IMR-90 (cell line): ENCODE measurements around the gene CA9. TPM values are rescaled to one million over a fixed set of nuclear protein-coding genes. Genes with fewer than 3 reads are reported as not detected.
"Not testable (repeated sequence)": the region's sequence is repeated elsewhere in the genome, so short reads cannot be mapped to it uniquely, and the experiment has no call there.

ENCODE experiments used
- ATAC-seq: fragments of 200-7000 bp; cut with Tn5 transposase; 2 replicates; pipeline ENCODE4 v1.9.1; 2020; ENCODE audit warnings: low read depth, mild to moderate bottlenecking, moderate library complexity
- BruUV-seq: library from RNA; stranded (reverse); fragments of 400-500 nt; replicated peaks from 2 replicates; lab custom pipeline; 2021; lab: Mats Ljungman, UMichigan
- CTCF ChIA-PET: fragments of 300-600 bp; formaldehyde crosslinking; extraction: SDS; loops from one replicate; lab custom pipeline; 2021; ENCODE audit warnings: antibody characterized with exemption; lab: Yijun Ruan, JAX
- POLR2A ChIA-PET: fragments of 300-600 bp; sonication (Branson Sonifier 250); formaldehyde crosslinking; loops from one replicate; lab custom pipeline; 2022; ENCODE audit warnings: antibody characterized with exemption; ENCODE audit not compliant: unreplicated experiment; lab: Charles Lee
- DNase-seq: peaks from one replicate; pipeline ENCODE4 v3.0.0; 2013
- H2AFZ ChIP-seq: replicated peaks from 2 replicates; pipeline ENCODE3; 2013; ENCODE audit warnings: low read length, mild to moderate bottlenecking; ENCODE audit not compliant: poor library complexity
- H2AK5ac ChIP-seq: 2 replicates; pipeline ENCODE4 v1.6.1; 2013; ENCODE audit warnings: low read depth, low read length, inconsistent platforms
- H2AK9ac ChIP-seq: replicated peaks from 2 replicates; pipeline ENCODE3; 2013; ENCODE audit warnings: mild to moderate bottlenecking, low read depth, low read length, moderate library complexity; ENCODE audit not compliant: poor library complexity
- H2BK120ac ChIP-seq: 2 replicates; pipeline ENCODE4 v1.6.1; 2013; ENCODE audit warnings: low read depth, low read length, inconsistent platforms
- H2BK15ac ChIP-seq: 3 replicates; pipeline ENCODE4 v1.6.1; 2013; ENCODE audit warnings: low read depth, low read length, inconsistent platforms
- H2BK20ac ChIP-seq: 2 replicates; pipeline ENCODE4 v1.6.1; 2013; ENCODE audit warnings: low read depth, mild to moderate bottlenecking, inconsistent platforms, low read length, moderate library complexity
- H2BK5ac ChIP-seq: 2 replicates; pipeline ENCODE4 v1.6.1; 2013; ENCODE audit warnings: mild to moderate bottlenecking, low read depth, low read length, inconsistent platforms; ENCODE audit not compliant: poor library complexity, severe bottlenecking
- H3K14ac ChIP-seq: replicated peaks from 2 replicates; pipeline ENCODE4 v1.6.1; 2013; ENCODE audit warnings: low read depth, low read length, inconsistent platforms
- H3K18ac ChIP-seq: 2 replicates; pipeline ENCODE4 v1.6.1; 2013; ENCODE audit warnings: low read depth, low read length, control low read depth
- H3K23ac ChIP-seq: 2 replicates; pipeline ENCODE4 v1.6.1; 2013; ENCODE audit warnings: low read depth, low read length, inconsistent platforms
- H3K27ac ChIP-seq: 2 replicates; pipeline ENCODE4 v1.5.1; 2013; ENCODE audit warnings: mild to moderate bottlenecking, control low read depth, low read length; ENCODE audit not compliant: insufficient read depth
- H3K27me3 ChIP-seq: 2 replicates; pipeline ENCODE4 v1.6.1; 2013; ENCODE audit warnings: low read length; ENCODE audit not compliant: control insufficient read depth, insufficient read depth
- H3K36me3 ChIP-seq: 2 replicates; pipeline ENCODE4 v1.6.1; 2013; ENCODE audit warnings: low read length, mixed read lengths; ENCODE audit not compliant: control insufficient read depth, insufficient read depth
- H3K4ac ChIP-seq: 2 replicates; pipeline ENCODE4 v1.6.1; 2013; ENCODE audit warnings: low read depth, low read length, inconsistent platforms
- H3K4me1 ChIP-seq: 2 replicates; pipeline ENCODE4 v1.6.1; 2013; ENCODE audit warnings: low read length, mixed read lengths; ENCODE audit not compliant: control insufficient read depth, insufficient read depth
- H3K4me2 ChIP-seq: 2 replicates; pipeline ENCODE4 v1.6.1; 2013; ENCODE audit warnings: low read depth, mild to moderate bottlenecking, control low read depth, low read length, moderate library complexity
- H3K4me3 ChIP-seq: 2 replicates; pipeline ENCODE4 v1.5.1; 2013; ENCODE audit warnings: low read depth, mild to moderate bottlenecking, control low read depth, low read length, moderate library complexity; ENCODE audit not compliant: insufficient read depth
- H3K56ac ChIP-seq: 2 replicates; pipeline ENCODE4 v1.6.1; 2013; ENCODE audit warnings: low read length, inconsistent platforms; ENCODE audit not compliant: insufficient read depth; ENCODE audit errors: extremely low read depth
- H3K79me1 ChIP-seq, 2 experiments: 2 replicates each; pipeline ENCODE4 v1.6.1; 2013; ENCODE audit warnings: low read length in 2 of 2, inconsistent platforms in 1 of 2, low read depth in 1 of 2
- H3K9ac ChIP-seq: 2 replicates; pipeline ENCODE4 v1.6.1; 2013; ENCODE audit warnings: low read depth, low read length, control low read depth
- H3K9me1 ChIP-seq: 2 replicates; pipeline ENCODE4 v1.6.1; 2013; ENCODE audit warnings: low read length, inconsistent platforms; ENCODE audit not compliant: insufficient read depth
- H3K9me3 ChIP-seq: 2 replicates; pipeline ENCODE4 v1.6.1; 2013; ENCODE audit warnings: low read length; ENCODE audit not compliant: control insufficient read depth, insufficient read depth
- H4K20me1 ChIP-seq: 2 replicates; pipeline ENCODE4 v1.6.1; 2013; ENCODE audit warnings: low read length, inconsistent platforms; ENCODE audit not compliant: insufficient read depth
- H4K5ac ChIP-seq: 2 replicates; pipeline ENCODE4 v1.6.1; 2013; ENCODE audit warnings: mild to moderate bottlenecking, low read depth, low read length, control low read depth
- H4K8ac ChIP-seq, 2 experiments: 2 replicates each; pipeline ENCODE4 v1.6.1; 2013; ENCODE audit warnings: low read depth in 2 of 2, low read length in 2 of 2, control low read depth in 1 of 2, inconsistent platforms in 1 of 2
- H4K91ac ChIP-seq: 2 replicates; pipeline ENCODE4 v1.6.1; 2013; ENCODE audit warnings: low read depth, low read length, inconsistent platforms; ENCODE audit not compliant: insufficient read depth
- WGBS, 2 experiments: methylation state at CpG; one replicate each; pipeline versions ENCODE4 v1.1.5 to v1.1.7; 2013; ENCODE audit warnings: missing lambda C conversion rate in 2 of 2; ENCODE audit not compliant: insufficient read length in 1 of 2; ENCODE audit errors: extremely low coverage in 2 of 2; 5-methylcytosine and 5-hydroxymethylcytosine counted together
- dilution Hi-C: fragments of 300-500 bp; cut with HindIII; formaldehyde crosslinking; loops from one replicate; pipeline ENCODE4 v1.14.3; 2018; ENCODE audit warnings: low sequenced_read_pairs; ENCODE audit not compliant: unreplicated experiment
- in situ Hi-C: fragments of 300-500 bp; cut with MboI; formaldehyde crosslinking; loops from 3 replicates; pipeline ENCODE4 v1.14.3; 2019; ENCODE audit warnings: low sequenced_read_pairs, inconsistent platforms, mixed read lengths
- intact Hi-C: fragments of 100-400 bp; cut with micrococcal nuclease; formaldehyde crosslinking; loops from 2 replicates; pipeline ENCODE4 v1.10.0; 2022
- polyA plus RNA-seq, 3 experiments: library from polyadenylated mRNA; depleted of rRNA; stranded (reverse); fragments of >200 nt; gene quantifications; 2 replicates each; pipeline ENCODE4 v1.2.3, GENCODE V29; 2012; ENCODE audit warnings: low replicate concordance in 1 of 3
- total RNA-seq: library from RNA; depleted of rRNA; stranded (reverse); fragments of >200 nt; gene quantifications from 2 replicates; pipeline ENCODE4 v1.2.3, GENCODE V29; 2012

Gene CA9
- total and polyA plus RNA-seq, 2 of the 4 experiments (the other 2 are of a cell fraction), result 0.54 to 3.9 TPM

DNA sequence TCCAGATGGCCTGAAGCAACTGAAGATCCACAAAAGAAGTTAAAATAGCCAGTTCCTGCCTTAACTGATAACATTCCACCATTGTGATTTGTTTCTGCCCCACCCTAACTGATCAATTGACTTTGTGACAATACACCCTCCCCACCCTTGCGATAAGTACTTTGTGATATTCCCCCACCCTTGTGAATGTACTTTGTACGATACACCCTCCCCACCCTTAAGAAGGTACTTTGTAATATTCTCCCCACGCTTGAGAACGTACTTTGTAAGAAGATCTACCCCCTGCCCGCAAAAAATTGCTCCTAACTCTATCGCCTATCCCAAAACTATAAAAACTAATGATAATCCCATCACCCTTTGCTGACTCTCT, 36.9 kb upstream of the CA9 start:
- H2AFZ ChIP-seq, H3K4me3 ChIP-seq, ATAC-seq, H2BK15ac ChIP-seq, H3K4ac ChIP-seq, H2BK120ac ChIP-seq, H4K91ac ChIP-seq, H3K79me1 ChIP-seq, in situ Hi-C loops, H3K14ac ChIP-seq, CTCF ChIA-PET, H2BK5ac ChIP-seq, BruUV-seq, H3K27me3 ChIP-seq, H3K23ac ChIP-seq, H3K18ac ChIP-seq, H3K27ac ChIP-seq, H3K9me1 ChIP-seq, H3K36me3 ChIP-seq, H3K9ac ChIP-seq, H2AK9ac ChIP-seq, DNase-seq, H4K20me1 ChIP-seq, H3K4me1 ChIP-seq, H2AK5ac ChIP-seq, H3K9me3 ChIP-seq, H4K8ac ChIP-seq, H3K56ac ChIP-seq, dilution Hi-C loops, H3K4me2 ChIP-seq, H4K5ac ChIP-seq, H2BK20ac ChIP-seq, intact Hi-C loops, POLR2A ChIA-PET: not testable (repeated sequence)
- WGBS, 2 experiments, result no CpG with 5 or more reads among the region's 6 CpGs

DNA sequence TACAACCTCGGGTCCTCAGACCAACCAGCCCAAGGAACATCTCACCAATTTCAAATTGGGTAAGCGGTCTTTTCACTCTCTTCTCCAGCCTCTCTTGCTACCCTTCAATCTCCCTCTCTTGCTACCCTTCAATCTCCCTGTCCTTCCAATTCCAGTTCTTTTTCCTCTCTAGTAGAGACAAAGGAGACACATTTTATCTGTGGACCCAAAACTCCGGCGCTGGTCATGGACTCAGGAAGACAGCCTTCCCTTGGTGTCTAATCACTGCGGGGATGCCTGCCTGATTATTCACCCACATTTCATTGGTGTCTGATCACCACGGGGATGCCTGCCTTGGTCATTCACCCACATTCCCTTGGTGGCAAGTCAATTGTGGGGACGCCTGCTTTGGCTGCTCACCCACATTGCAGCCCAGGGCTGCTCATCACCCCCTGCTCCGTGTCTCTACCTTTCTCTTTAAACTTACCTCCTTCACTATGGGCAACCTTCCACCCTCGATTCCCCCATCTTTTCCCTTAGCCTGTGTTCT, 36.2 kb upstream of the CA9 start:
- H4K20me1 ChIP-seq, H2BK20ac ChIP-seq, H2AFZ ChIP-seq, H2BK5ac ChIP-seq, H3K9me3 ChIP-seq, H3K4me2 ChIP-seq, H2BK15ac ChIP-seq, DNase-seq, H3K27ac ChIP-seq, CTCF ChIA-PET, H3K14ac ChIP-seq, H3K23ac ChIP-seq, H2AK9ac ChIP-seq, H3K79me1 ChIP-seq, H4K91ac ChIP-seq, H3K9ac ChIP-seq, H3K36me3 ChIP-seq, BruUV-seq, H4K5ac ChIP-seq, intact Hi-C loops, H2BK120ac ChIP-seq, H3K4me3 ChIP-seq, dilution Hi-C loops, H3K56ac ChIP-seq, in situ Hi-C loops, H3K4ac ChIP-seq, H3K18ac ChIP-seq, H3K4me1 ChIP-seq, H2AK5ac ChIP-seq, H3K9me1 ChIP-seq, ATAC-seq, POLR2A ChIA-PET, H4K8ac ChIP-seq, H3K27me3 ChIP-seq: not testable (repeated sequence)
- 76% methylated on average over 5 of the region's 9 CpGs; no CpG with 5 or more reads in 1 of the 2 experiments for WGBS, 2 experiments
